Fibroblast of skin of right quadriceps (primary cell): Measurements from ENCODE around the gene F3.

Experiments used
- DNase-seq: peaks from one replicate; pipeline ENCODE4 v3.0.0-alpha.2; 2013

The F3 gene

GRCh38 chr1:94551449-94551848 is 9.9 kb upstream of the F3 start:
- DNase-seq: no peak

- no peak for DNase-seq
Measured at GRCh38 chr1:94550800-94551241, 9.3 kb upstream of the F3 start.

GRCh38 chr1:94550396-94550795 is 8.8 kb upstream of the F3 start:
- no peak for DNase-seq

- no peak for DNase-seq
Measured at GRCh38 chr1:94549706-94550105, 8.1 kb upstream of the F3 start.

GRCh38 chr1:94544706-94545490 is 3.3 kb upstream of the F3 start:
- DNase-seq: peak; percentile 71

GRCh38 chr1:94543893-94544635 is 2.5 kb upstream of the F3 start:
- peak; percentile 68 for DNase-seq

GRCh38 chr1:94543001-94543400 is 1.4 kb upstream of the F3 start:
- peak; percentile 46 for DNase-seq

GRCh38 chr1:94542088-94542870 is 720 bp upstream of the F3 start:
- peak; percentile 64 for DNase-seq

- no peak for DNase-seq
Measured at GRCh38 chr1:94540440-94541245, 916 bp downstream of the F3 start.

GRCh38 chr1:94539496-94539895 is 2.1 kb downstream of the F3 start:
- peak; percentile 45 for DNase-seq

GRCh38 chr1:94538243-94538827 is 3.2 kb downstream of the F3 start:
- DNase-seq: no peak

- no peak for DNase-seq
Measured at GRCh38 chr1:94537254-94537653, 4.3 kb downstream of the F3 start.

GRCh38 chr1:94535879-94536278 is 5.7 kb downstream of the F3 start:
- DNase-seq: no peak

- no peak for DNase-seq
Measured at GRCh38 chr1:94535095-94535494, 6.5 kb downstream of the F3 start.

- DNase-seq: no peak
Measured at GRCh38 chr1:94532077-94532476, 9.5 kb downstream of the F3 start.

- DNase-seq: no peak
Measured at GRCh38 chr1:94531664-94532063, 9.9 kb downstream of the F3 start.

- no peak for DNase-seq
Measured at GRCh38 chr1:94530373-94530878, 11.1 kb downstream of the F3 start.

- DNase-seq: no peak
Measured at GRCh38 chr1:94529416-94529815, 12.1 kb downstream of the F3 start.

- DNase-seq: no peak
Measured at GRCh38 chr1:94528826-94529225, 12.7 kb downstream of the F3 start.

- DNase-seq: no peak
Measured at GRCh38 chr1:94528299-94528698, 13.3 kb downstream of the F3 start.

GRCh38 chr1:94527447-94528031 is 14.0 kb downstream of the F3 start:
- peak; percentile 39 for DNase-seq
